HepG2 (cell line): ENCODE measurements around the gene SLC38A8. TPM values are rescaled to one million over a fixed set of nuclear protein-coding genes. Genes with fewer than 3 reads are reported as not detected.
A peak's percentile ranks its signal among the peaks of the same experiment; 100 is the strongest.

ENCODE experiments used
- ATAC-seq: fragments of 200-7000 bp; cut with Tn5 transposase; 3 replicates; pipeline ENCODE4 v1.9.1; 2020; ENCODE audit warnings: mild to moderate bottlenecking, moderate library complexity
- BruUV-seq: library from RNA; stranded (reverse); fragments of 400-500 nt; replicated peaks from 2 replicates; lab custom pipeline; 2021; lab: Mats Ljungman, UMichigan
- CTCF ChIA-PET: fragments of 300-600 bp; formaldehyde crosslinking; extraction: SDS; loops from one replicate; lab custom pipeline; 2021; ENCODE audit warnings: low total read pairs, inconsistent platforms, low intra/inter-chr PET ratio; lab: Yijun Ruan, JAX
- POLR2A ChIA-PET: fragments of 350-600 bp; sonication (Branson Sonifier 250); formaldehyde crosslinking; loops from one replicate; lab custom pipeline; 2020; ENCODE audit warnings: antibody characterized with exemption, inconsistent platforms; lab: Yijun Ruan, JAX
- DNase-seq: peaks from one replicate; pipeline ENCODE4 v3.0.0-alpha.2; 2015; ENCODE audit warnings: low spot score
- FAIRE-seq: peaks from 3 replicates; lab custom pipeline; 2011; peaks lifted over from hg19 to GRCh38; lab: Jason Lieb, UNC
- H2AFZ ChIP-seq: one replicate; pipeline ENCODE4 v1.6.1; 2011; ENCODE audit warnings: low read length, inconsistent platforms
- H3K27ac ChIP-seq: fragments of 300-600 bp; 3 replicates; pipeline ENCODE4 v1.8.0; 2011; ENCODE audit warnings: mixed run types, mild to moderate bottlenecking, mixed read lengths, low read length, inconsistent platforms; ENCODE audit not compliant: insufficient read depth; ENCODE audit errors: extremely low read length
- H3K27me3 ChIP-seq, 2 experiments: fragments of 200-600 bp in 1 of 2; 2 replicates in 1 of 2; 3 replicates in 1 of 2; pipeline versions ENCODE4 v1.6.0 to v1.8.0; 2011; ENCODE audit warnings: low read length in 2 of 2, mild to moderate bottlenecking in 2 of 2, moderate library complexity in 2 of 2, inconsistent platforms in 1 of 2; ENCODE audit not compliant: insufficient read depth in 2 of 2, control insufficient read depth in 1 of 2
- H3K36me3 ChIP-seq, 2 experiments: fragments of 200-600 bp in 1 of 2; replicated peaks in 1 of 2; 2 replicates in 1 of 2; 3 replicates in 1 of 2; pipeline versions ENCODE4 v1.5.1 to v1.8.0; 2011; ENCODE audit warnings: low read length in 2 of 2, inconsistent platforms in 1 of 2; ENCODE audit not compliant: insufficient read depth in 2 of 2, control insufficient read depth in 1 of 2
- H3K4me1 ChIP-seq: 2 replicates; pipeline ENCODE4 v1.5.1; 2012; ENCODE audit warnings: low read length, inconsistent platforms; ENCODE audit not compliant: insufficient read depth
- H3K4me2 ChIP-seq: 2 replicates; pipeline ENCODE4 v1.6.0; 2011; ENCODE audit warnings: low read depth, low read length, inconsistent platforms
- H3K4me3 ChIP-seq, 3 experiments: fragments of 200-600 bp in 1 of 3; sonication (generic), shearing (Covaris generic) in 1 of 3; replicated peaks in 1 of 3; 2 replicates each; pipeline ENCODE4 v1.5.1; 2011 to 2016; ENCODE audit warnings: low read length in 3 of 3, inconsistent platforms in 2 of 3, low read depth in 2 of 3, mild to moderate bottlenecking in 2 of 3, control low read depth in 1 of 3, mixed read lengths in 1 of 3; ENCODE audit not compliant: insufficient read depth in 1 of 3
- H3K79me2 ChIP-seq: one replicate; pipeline ENCODE4 v1.6.1; 2011; ENCODE audit warnings: low read length, inconsistent platforms; ENCODE audit not compliant: insufficient read depth
- H3K9ac ChIP-seq: 2 replicates; pipeline ENCODE4 v1.6.0; 2011; ENCODE audit warnings: mild to moderate bottlenecking, low read depth, low read length, inconsistent platforms; ENCODE audit not compliant: insufficient read depth
- H3K9me3 ChIP-seq: 2 replicates; pipeline ENCODE4 v1.5.1; 2012; ENCODE audit warnings: mild to moderate bottlenecking, low read length
- H4K20me1 ChIP-seq: 2 replicates; pipeline ENCODE4 v1.6.0; 2011; ENCODE audit warnings: inconsistent platforms, mild to moderate bottlenecking, low read length, moderate library complexity; ENCODE audit not compliant: insufficient read depth
- CHD4 ChIP-seq: fragments of 200-600 bp; sonication (generic); IDR thresholded peaks from 2 replicates; pipeline ENCODE4 v1.7.0; 2017; ENCODE audit warnings: mild to moderate bottlenecking, low read length, borderline replicate concordance
- HNRNPL ChIP-seq: fragments of 200-400 bp; formaldehyde crosslinking; IDR thresholded peaks from 2 replicates; pipeline ENCODE4 v1.6.1; 2017; ENCODE audit warnings: mild to moderate bottlenecking, low read depth, low read length
- TGIF2 ChIP-seq: IDR thresholded peaks from 2 replicates; pipeline ENCODE4 v1.6.1; 2016; ENCODE audit warnings: control low read depth, missing compliant biosample characterization
- ZBTB4 ChIP-seq: sonication (generic); formaldehyde crosslinking; IDR thresholded peaks from 2 replicates; pipeline ENCODE4 v1.4.0; 2020; ENCODE audit warnings: missing genetic modification reagents, mild to moderate bottlenecking, borderline replicate concordance
- ZMYM3 ChIP-seq: sonication (generic); formaldehyde crosslinking; IDR thresholded peaks from 2 replicates; pipeline ENCODE4 v1.5.1; 2020; ENCODE audit warnings: mild to moderate bottlenecking, missing genetic modification reagents
- ZNF629 ChIP-seq: sonication (generic); formaldehyde crosslinking; conservative IDR thresholded peaks from 2 replicates; pipeline ENCODE4 v1.5.0; 2020; ENCODE audit warnings: missing genetic modification reagents
- WGBS: methylation state at CpG from one replicate; pipeline ENCODE4 v1.1.6; 2017; ENCODE audit warnings: low lambda C conversion rate; 5-methylcytosine and 5-hydroxymethylcytosine counted together
- in situ Hi-C: cut with HindIII; loops from 2 replicates; pipeline ENCODE4 v1.10.0; 2017; ENCODE audit warnings: low pct_unique_long_range_greater_than_20kb; ENCODE audit not compliant: extremely low pct_ligation_motif_present
- intact Hi-C: fragments of 100-400 bp; cut with micrococcal nuclease; formaldehyde crosslinking; loops from one replicate; pipeline ENCODE4 v1.10.0; 2022; ENCODE audit not compliant: unreplicated experiment
- polyA plus RNA-seq, 8 experiments: library from polyadenylated mRNA; depleted of rRNA in 3 of 8; stranded (reverse) in 7 of 8; unstranded in 1 of 8; fragments of >200 nt; fragmentation: Illumina TruSeq in 4 of 8; extraction: Trizol in 4 of 8; gene quantifications; 2 replicates each; pipeline versions ENCODE4 v1.2.1 to v1.2.3, GENCODE V29; 2011 to 2016; ENCODE audit warnings: low read depth in 4 of 8, missing spikeins in 1 of 8, mixed read lengths in 1 of 8; ENCODE audit not compliant: insufficient read depth in 1 of 8
- total RNA-seq, 5 experiments: library from RNA; depleted of rRNA; stranded (reverse); fragments of >200 nt; fragmentation: Illumina TruSeq; extraction: Trizol; gene quantifications; 2 replicates each; pipeline ENCODE4 v1.2.3, GENCODE V29; 2016; ENCODE audit warnings: low read depth in 1 of 5
- TF ChIP-seq, protein P1 (sequence below): sonication (generic); formaldehyde crosslinking; IDR thresholded peaks from 2 replicates; pipeline ENCODE4 v1.9.0; 2021; ENCODE audit warnings: missing genetic modification reagents, borderline replicate concordance

The SLC38A8 gene
- total and polyA plus RNA-seq, 2 of the 13 experiments (the other 11 are each of a cell fraction or from before 2014, with no cell fraction given), result 0.24 to 0.37 TPM

- 31% methylated on average over 4 of the region's 4 CpGs for WGBS
- intact Hi-C loops (no loop called here), in situ Hi-C loops (no loop called here)
- Histone ChIP-seq H3K36me3 (no peaks in the 10 kb centered on the region), H3K4me3 (no peak overlapping the region), H3K4me2 (no peak overlapping the region), H3K9me3 (peaks cover 5% of the 10 kb centered on the region), H3K27me3 (peaks cover 4 to 44% of the 10 kb centered on the region in 2 experiments; a peak in 4 of 5 replicates), H3K4me1 (no peaks in the 10 kb centered on the region), H4K20me1 (no peaks in the 10 kb centered on the region), H3K27ac (no peak overlapping the region), H3K9ac (no peak overlapping the region), H3K79me2 (no peaks in the 10 kb centered on the region), H2AFZ (no peak overlapping the region)
- TF ChIP-seq, protein P1, sequence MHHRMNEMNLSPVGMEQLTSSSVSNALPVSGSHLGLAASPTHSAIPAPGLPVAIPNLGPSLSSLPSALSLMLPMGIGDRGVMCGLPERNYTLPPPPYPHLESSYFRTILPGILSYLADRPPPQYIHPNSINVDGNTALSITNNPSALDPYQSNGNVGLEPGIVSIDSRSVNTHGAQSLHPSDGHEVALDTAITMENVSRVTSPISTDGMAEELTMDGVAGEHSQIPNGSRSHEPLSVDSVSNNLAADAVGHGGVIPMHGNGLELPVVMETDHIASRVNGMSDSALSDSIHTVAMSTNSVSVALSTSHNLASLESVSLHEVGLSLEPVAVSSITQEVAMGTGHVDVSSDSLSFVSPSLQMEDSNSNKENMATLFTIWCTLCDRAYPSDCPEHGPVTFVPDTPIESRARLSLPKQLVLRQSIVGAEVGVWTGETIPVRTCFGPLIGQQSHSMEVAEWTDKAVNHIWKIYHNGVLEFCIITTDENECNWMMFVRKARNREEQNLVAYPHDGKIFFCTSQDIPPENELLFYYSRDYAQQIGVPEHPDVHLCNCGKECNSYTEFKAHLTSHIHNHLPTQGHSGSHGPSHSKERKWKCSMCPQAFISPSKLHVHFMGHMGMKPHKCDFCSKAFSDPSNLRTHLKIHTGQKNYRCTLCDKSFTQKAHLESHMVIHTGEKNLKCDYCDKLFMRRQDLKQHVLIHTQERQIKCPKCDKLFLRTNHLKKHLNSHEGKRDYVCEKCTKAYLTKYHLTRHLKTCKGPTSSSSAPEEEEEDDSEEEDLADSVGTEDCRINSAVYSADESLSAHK (CRISPR knock-in tag), result no peak
- TF ChIP-seq HNRNPL, result no peak
- TF ChIP-seq ZBTB4 (CRISPR knock-in tag), result no peak
- TF ChIP-seq CHD4, result 0 out of 2 replicates have a peak, but pooled peaks have one; percentile 52
- peak; percentile 92 for TF ChIP-seq ZNF629 (CRISPR knock-in tag)
- TF ChIP-seq ZMYM3 (CRISPR knock-in tag), result peak; percentile 74
- no peak for TF ChIP-seq TGIF2 (CRISPR knock-in tag)
- ChIA-PET POLR2A (interaction anchor here (0.6 kb wide), 1 partner anchor 36 kb away, joined by 3 read pairs; no protein-coding TSS in a partner anchor), CTCF (no interaction called here)
- DNase-seq, result no peak
- no peak for ATAC-seq
- FAIRE-seq, result no peak
- BruUV-seq, result no TSS peak
Observed at GRCh38 chr16:84007520-84007919, 35.1 kb downstream of the SLC38A8 start.
